PFSK-1 (cell line): ENCODE data around the gene CENPI.

Source experiments
- FOXP2 ChIP-seq: optimal IDR thresholded peaks from 2 replicates; pipeline ENCODE3; 2011; ENCODE audit warnings: borderline replicate concordance, control low read depth, inconsistent platforms; ENCODE audit not compliant: insufficient read depth; ENCODE audit errors: extremely low read length, extremely low read depth
- POLR2AphosphoS5 ChIP-seq: IDR thresholded peaks from 2 replicates; pipeline ENCODE4 v1.6.1; 2012; ENCODE audit warnings: low read depth, mild to moderate bottlenecking, control low read depth, low read length, moderate library complexity
- SIN3A ChIP-seq: IDR thresholded peaks from 2 replicates; pipeline ENCODE4 v1.6.1; 2012; ENCODE audit warnings: mild to moderate bottlenecking, low read length, moderate library complexity, borderline replicate concordance; ENCODE audit not compliant: insufficient read depth
- TAF1 ChIP-seq: IDR thresholded peaks from 2 replicates; pipeline ENCODE4 v1.6.1; 2012; ENCODE audit warnings: low read length, control low read depth, borderline replicate concordance; ENCODE audit not compliant: insufficient read depth
- TF ChIP-seq, protein P1 (sequence below), 2 experiments: IDR thresholded peaks; 2 replicates each; pipeline versions ENCODE4 v1.6.1 to v1.8.0; 2011 to 2012; ENCODE audit warnings: low read depth in 2 of 2, low read length in 2 of 2, control low read depth in 1 of 2, inconsistent platforms in 1 of 2, mild to moderate bottlenecking in 1 of 2, moderate library complexity in 1 of 2; ENCODE audit not compliant: insufficient read depth in 1 of 2

DNA sequence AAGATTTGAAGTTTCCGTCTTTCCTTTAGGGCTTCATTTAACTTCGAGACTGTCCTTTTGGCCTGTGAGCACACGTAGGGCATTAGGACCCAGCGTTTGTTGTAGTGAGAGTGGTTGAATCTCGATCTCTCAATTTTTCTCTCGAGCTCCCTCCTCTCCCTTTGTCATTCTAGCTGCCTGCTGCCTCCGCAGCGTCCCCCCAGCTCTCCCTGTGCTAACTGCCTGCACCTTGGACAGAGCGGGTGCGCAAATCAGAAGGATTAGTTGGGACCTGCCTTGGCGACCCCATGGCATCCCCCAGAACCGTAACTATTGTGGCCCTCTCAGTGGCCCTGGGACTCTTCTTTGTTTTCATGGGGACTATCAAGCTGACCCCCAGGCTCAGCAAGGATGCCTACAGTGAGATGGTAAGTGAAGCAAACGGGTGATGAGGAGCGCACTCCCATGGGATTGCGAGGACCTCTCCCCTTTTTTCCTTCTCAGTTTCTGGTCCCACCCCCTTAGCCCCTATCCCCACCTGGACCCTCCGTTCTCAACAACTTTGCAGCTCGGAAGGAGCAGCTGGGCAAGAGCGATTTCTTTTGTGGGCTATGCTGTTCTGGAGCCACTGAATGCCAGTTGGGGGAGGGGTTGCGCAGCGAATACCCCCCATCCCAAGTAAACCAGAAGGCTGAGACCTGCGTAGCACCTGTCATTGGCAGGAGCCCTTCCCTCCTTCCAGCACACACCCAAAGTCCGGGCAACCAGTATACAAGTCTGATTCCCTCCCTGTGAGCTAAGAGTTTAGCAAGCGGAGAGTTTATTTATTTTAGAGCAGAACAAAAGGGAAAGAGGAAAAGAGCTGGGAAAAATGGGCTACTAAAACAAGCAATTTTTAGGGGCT, 19.0 kb upstream of the CENPI start, which contains the start of gene TMEM35A:
- TF ChIP-seq TAF1 (no peak), POLR2AphosphoS5 (no peak), SIN3A (no peak), FOXP2 (no peak)
- TF ChIP-seq, protein P1, sequence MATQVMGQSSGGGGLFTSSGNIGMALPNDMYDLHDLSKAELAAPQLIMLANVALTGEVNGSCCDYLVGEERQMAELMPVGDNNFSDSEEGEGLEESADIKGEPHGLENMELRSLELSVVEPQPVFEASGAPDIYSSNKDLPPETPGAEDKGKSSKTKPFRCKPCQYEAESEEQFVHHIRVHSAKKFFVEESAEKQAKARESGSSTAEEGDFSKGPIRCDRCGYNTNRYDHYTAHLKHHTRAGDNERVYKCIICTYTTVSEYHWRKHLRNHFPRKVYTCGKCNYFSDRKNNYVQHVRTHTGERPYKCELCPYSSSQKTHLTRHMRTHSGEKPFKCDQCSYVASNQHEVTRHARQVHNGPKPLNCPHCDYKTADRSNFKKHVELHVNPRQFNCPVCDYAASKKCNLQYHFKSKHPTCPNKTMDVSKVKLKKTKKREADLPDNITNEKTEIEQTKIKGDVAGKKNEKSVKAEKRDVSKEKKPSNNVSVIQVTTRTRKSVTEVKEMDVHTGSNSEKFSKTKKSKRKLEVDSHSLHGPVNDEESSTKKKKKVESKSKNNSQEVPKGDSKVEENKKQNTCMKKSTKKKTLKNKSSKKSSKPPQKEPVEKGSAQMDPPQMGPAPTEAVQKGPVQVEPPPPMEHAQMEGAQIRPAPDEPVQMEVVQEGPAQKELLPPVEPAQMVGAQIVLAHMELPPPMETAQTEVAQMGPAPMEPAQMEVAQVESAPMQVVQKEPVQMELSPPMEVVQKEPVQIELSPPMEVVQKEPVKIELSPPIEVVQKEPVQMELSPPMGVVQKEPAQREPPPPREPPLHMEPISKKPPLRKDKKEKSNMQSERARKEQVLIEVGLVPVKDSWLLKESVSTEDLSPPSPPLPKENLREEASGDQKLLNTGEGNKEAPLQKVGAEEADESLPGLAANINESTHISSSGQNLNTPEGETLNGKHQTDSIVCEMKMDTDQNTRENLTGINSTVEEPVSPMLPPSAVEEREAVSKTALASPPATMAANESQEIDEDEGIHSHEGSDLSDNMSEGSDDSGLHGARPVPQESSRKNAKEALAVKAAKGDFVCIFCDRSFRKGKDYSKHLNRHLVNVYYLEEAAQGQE (IDR thresholded peaks at IDR 0.05; ENCODE audit: insufficient read depth in 1 of 2, low read depth in 2 of 2, low read length in 2 of 2), result no peak
